Neuron (in vitro differentiated cells): ENCODE data around the gene CZIB.
"Not testable (repeated sequence)": the region's sequence is repeated elsewhere in the genome, so short reads cannot be mapped to it uniquely, and the experiment has no call there.

ENCODE experiments used
- H2AFZ ChIP-seq: one replicate; pipeline ENCODE4 v1.6.1; 2013; ENCODE audit warnings: low read depth, mild to moderate bottlenecking, inconsistent platforms, low read length, moderate library complexity
- H3K27me3 ChIP-seq: one replicate; pipeline ENCODE4 v1.6.1; 2013; ENCODE audit warnings: low read length; ENCODE audit not compliant: insufficient read depth
- H3K36me3 ChIP-seq: one replicate; pipeline ENCODE4 v1.6.1; 2013; ENCODE audit warnings: low read length; ENCODE audit not compliant: insufficient read depth
- H3K4me1 ChIP-seq: one replicate; pipeline ENCODE4 v1.6.1; 2013; ENCODE audit warnings: low read length; ENCODE audit not compliant: insufficient read depth
- H3K4me3 ChIP-seq: 2 replicates; pipeline ENCODE4 v1.5.1; 2013; ENCODE audit warnings: mild to moderate bottlenecking, low read length, moderate library complexity
- H3K9me3 ChIP-seq: one replicate; pipeline ENCODE4 v1.6.1; 2013; ENCODE audit warnings: low read length

CZIB gene

GRCh38 chr1:53195246-53196016 lies 25.0 kb downstream of the CZIB start:
- H2AFZ ChIP-seq = peak overlapping the region; percentile 94
- H3K36me3 ChIP-seq = no peaks in the 10 kb centered on the region
- peaks cover 3% of the 10 kb centered on the region for H3K27me3 ChIP-seq
- no peaks in the 10 kb centered on the region for H3K9me3 ChIP-seq
- H3K4me3 ChIP-seq = no peak overlapping the region
- H3K4me1 ChIP-seq = peaks cover 7% of the 10 kb centered on the region

DNA sequence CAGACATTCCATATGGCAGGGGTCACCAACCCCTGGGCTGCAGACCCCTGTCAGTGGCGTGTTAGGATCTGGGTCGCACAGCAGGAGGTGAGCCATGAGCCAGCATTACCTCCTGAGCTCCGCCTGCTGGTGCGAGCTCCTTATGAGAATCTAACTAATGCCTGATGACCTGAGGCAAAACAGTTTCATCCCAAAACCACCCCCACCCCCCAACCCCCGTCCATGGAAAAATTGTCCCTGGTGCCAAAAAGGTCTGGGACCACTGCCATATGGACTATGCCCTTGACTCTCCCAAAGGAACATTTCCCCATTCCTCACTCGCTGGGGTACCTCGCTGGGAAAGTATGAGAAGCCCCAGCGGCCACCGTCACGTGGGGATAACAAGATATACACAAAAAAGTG lies 30.2 kb downstream of the CZIB start:
- H3K4me3 ChIP-seq = no peak overlapping the region
- H3K27me3 ChIP-seq = peaks cover 3% of the 10 kb centered on the region
- H3K36me3 ChIP-seq = no peaks in the 10 kb centered on the region
- no peaks in the 10 kb centered on the region for H3K4me1 ChIP-seq
- H2AFZ ChIP-seq = no peak overlapping the region
- no peaks in the 10 kb centered on the region for H3K9me3 ChIP-seq

GRCh38 chr1:53189061-53189460 lies 31.4 kb downstream of the CZIB start:
- no peak overlapping the region for H2AFZ ChIP-seq
- no peak overlapping the region for H3K4me3 ChIP-seq
- H3K4me1 ChIP-seq = no peaks in the 10 kb centered on the region
- no peaks in the 10 kb centered on the region for H3K36me3 ChIP-seq
- H3K27me3 ChIP-seq = peaks cover 3% of the 10 kb centered on the region
- H3K9me3 ChIP-seq = no peaks in the 10 kb centered on the region

- Histone ChIP-seq H3K4me3 (no peak overlapping the region), H2AFZ (no peak overlapping the region), H3K4me1 (no peaks in the 10 kb centered on the region), H3K27me3 (peaks cover 3% of the 10 kb centered on the region), H3K36me3 (no peaks in the 10 kb centered on the region), H3K9me3 (no peaks in the 10 kb centered on the region)
These were observed 32.3 kb downstream of the CZIB start for GRCh38 chr1:53188099-53188498.

DNA sequence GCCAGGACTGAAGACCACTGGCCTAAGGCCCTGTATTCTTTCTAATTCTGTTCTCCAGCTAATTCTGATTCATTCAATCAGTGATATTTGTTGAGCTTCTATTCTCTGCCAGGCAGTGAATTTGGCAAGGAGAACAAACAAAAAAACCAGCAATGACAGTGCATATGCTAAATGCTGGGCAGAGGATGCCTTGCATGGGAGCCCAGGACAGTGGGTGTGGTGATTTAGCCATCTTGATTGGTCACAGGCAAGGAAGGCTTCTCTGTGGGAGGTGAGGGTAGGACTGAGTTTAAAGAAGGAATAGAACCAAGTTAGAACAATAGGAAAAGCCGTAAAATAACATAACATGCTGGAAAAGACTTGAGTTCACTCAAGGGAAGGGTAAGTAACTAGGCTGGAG lies 33.0 kb downstream of the CZIB start:
- no peaks in the 10 kb centered on the region for H3K4me1 ChIP-seq
- peaks cover 7% of the 10 kb centered on the region for H3K27me3 ChIP-seq
- H3K36me3 ChIP-seq = no peaks in the 10 kb centered on the region
- H3K4me3 ChIP-seq = no peak overlapping the region
- H2AFZ ChIP-seq = no peak overlapping the region
- no peaks in the 10 kb centered on the region for H3K9me3 ChIP-seq

GRCh38 chr1:53186533-53186932 lies 33.9 kb downstream of the CZIB start:
- Histone ChIP-seq H3K4me3 (no peak overlapping the region), H2AFZ (no peak overlapping the region), H3K4me1 (no peaks in the 10 kb centered on the region), H3K36me3 (no peaks in the 10 kb centered on the region), H3K27me3 (peaks cover 7% of the 10 kb centered on the region), H3K9me3 (no peaks in the 10 kb centered on the region)

DNA sequence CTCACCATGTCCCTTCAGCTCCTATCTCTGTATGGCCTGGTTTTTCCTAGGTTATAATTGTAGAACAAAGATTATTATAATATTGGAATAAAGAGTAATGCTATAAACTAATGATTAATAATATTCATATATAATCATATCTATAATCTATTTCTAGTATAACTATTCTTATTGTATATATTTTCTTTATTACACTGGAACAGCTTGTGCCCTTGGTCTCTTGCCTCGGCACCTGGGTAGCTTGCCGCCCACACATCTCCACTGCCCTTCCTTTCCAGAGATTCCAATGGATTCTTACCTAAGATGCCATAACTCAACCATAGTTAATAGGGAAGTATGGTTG lies 34.5 kb downstream of the CZIB start:
- not testable (repeated sequence) for H3K36me3 ChIP-seq, H3K9me3 ChIP-seq, H2AFZ ChIP-seq, H3K4me3 ChIP-seq, H3K4me1 ChIP-seq, H3K27me3 ChIP-seq

DNA sequence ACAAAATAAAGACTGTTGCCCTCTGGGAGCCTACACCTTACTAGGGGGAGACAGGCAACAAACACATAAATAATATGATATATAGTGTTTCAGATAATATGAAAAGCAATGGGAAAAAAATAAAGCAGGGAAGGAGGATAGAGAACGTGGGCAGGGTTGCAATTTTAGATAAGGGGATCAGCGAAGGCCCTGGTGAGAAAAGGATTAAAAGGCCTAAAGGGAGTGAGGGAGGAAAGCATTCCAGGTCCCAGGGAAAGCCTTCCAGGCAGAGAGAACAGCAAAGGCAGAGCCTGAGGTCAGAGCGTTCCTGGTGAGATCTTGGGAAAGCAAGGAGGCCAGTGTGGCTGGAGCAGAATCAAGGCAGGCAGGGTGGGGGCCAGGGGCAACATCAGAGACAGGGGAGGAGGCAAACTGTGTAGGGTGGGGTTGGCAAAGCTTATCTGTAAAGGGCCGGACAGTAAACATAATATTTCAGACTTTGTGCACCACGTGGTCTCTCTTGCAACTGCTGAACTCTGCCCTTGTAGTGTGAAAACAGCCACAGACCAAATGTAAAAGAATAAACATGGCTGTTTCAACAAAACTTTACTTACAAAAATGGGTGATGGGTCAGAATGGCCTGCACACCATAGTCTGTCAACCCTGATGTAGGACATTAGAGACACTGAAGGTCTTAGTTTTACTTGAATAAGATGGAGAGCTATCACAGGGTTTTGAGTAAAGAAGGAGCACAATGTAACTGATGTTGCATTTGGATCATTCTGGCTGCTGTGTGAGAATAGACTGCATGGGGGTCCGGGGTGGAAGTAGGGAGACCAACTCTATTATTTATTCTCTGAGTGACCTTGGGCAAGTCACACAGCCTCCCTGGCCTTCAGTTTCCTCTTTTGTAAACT lies 37.1 kb downstream of the CZIB start:
- H3K36me3 ChIP-seq = no peaks in the 10 kb centered on the region
- H2AFZ ChIP-seq = no peak overlapping the region
- no peak overlapping the region for H3K4me3 ChIP-seq
- no peaks in the 10 kb centered on the region for H3K9me3 ChIP-seq
- H3K27me3 ChIP-seq = peaks cover 13% of the 10 kb centered on the region
- no peaks in the 10 kb centered on the region for H3K4me1 ChIP-seq

DNA sequence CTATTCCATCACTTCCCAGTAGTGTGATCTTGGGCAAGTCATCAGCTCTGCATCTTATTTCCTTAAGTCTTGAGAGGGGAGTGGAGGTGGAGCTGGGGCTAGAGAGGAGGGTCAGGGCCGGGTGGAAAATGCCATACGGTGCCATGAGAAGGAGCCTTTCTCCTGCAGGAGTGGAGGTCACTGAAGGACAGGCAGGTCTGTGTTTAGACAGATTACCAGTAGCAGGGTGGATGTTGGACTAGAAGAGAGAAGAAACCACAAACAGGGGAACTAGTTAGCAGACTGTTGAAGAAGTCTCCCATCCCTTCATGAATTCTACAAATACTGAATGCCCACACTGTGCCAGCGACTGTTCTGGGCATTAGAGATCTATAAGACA lies 37.7 kb downstream of the CZIB start:
- Histone ChIP-seq H2AFZ (no peak overlapping the region), H3K27me3 (peaks cover 13% of the 10 kb centered on the region), H3K9me3 (no peaks in the 10 kb centered on the region), H3K4me1 (no peaks in the 10 kb centered on the region), H3K4me3 (no peak overlapping the region), H3K36me3 (no peaks in the 10 kb centered on the region)

DNA sequence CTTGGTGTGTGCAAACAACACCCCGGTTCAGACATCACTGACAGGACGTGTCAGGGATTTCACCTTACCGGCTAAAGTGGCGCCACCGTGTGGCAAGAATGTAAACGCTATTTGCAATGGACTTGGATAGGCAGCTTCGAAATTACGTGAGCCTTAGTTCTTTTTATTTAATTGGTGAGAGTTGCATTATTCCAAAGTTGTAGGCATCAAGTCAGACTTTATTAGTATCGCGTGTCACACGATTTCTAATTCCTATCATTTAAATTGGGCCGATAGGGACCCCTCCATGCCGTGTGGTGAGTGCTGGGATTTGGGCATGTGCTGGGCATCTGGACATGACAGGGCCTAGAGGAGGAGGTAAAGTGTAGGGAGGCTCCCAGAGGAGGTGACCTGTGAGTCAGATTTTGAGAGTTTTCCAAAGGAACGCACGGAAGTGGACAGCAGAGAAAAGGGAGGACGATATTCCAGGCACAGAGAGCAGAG lies 38.3 kb downstream of the CZIB start:
- H3K4me1 ChIP-seq = no peaks in the 10 kb centered on the region
- H3K36me3 ChIP-seq = no peaks in the 10 kb centered on the region
- no peak overlapping the region for H3K4me3 ChIP-seq
- no peaks in the 10 kb centered on the region for H3K9me3 ChIP-seq
- H3K27me3 ChIP-seq = peaks cover 13% of the 10 kb centered on the region
- H2AFZ ChIP-seq = no peak overlapping the region

GRCh38 chr1:53180951-53181350 lies 39.5 kb downstream of the CZIB start:
- no peaks in the 10 kb centered on the region for H3K9me3 ChIP-seq
- H3K4me3 ChIP-seq = no peak overlapping the region
- H3K36me3 ChIP-seq = no peaks in the 10 kb centered on the region
- no peaks in the 10 kb centered on the region for H3K4me1 ChIP-seq
- peaks cover 15% of the 10 kb centered on the region for H3K27me3 ChIP-seq
- no peak overlapping the region for H2AFZ ChIP-seq

DNA sequence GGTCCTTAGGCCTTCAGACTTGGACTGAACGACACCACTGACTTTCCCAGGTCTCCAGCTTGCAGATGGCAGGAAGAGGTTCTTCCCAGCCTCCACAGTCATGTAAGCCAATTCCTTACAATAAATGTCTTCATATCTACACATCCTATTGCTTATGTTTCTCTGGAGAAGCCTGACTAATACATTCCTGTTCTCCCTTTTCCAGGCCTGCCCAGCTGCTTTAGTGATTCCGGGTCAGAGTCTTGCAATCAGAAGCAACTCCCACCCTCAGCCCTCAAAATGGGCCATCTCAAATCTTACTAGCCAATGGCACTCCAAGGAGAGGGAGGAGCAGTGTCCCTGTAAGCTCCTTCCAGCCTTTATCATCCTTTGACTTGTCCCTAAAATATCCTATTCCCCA lies 40.2 kb downstream of the CZIB start:
- Histone ChIP-seq H2AFZ (no peak overlapping the region), H3K4me1 (no peaks in the 10 kb centered on the region), H3K9me3 (no peaks in the 10 kb centered on the region), H3K36me3 (no peaks in the 10 kb centered on the region), H3K27me3 (peaks cover 18% of the 10 kb centered on the region), H3K4me3 (no peak overlapping the region)

DNA sequence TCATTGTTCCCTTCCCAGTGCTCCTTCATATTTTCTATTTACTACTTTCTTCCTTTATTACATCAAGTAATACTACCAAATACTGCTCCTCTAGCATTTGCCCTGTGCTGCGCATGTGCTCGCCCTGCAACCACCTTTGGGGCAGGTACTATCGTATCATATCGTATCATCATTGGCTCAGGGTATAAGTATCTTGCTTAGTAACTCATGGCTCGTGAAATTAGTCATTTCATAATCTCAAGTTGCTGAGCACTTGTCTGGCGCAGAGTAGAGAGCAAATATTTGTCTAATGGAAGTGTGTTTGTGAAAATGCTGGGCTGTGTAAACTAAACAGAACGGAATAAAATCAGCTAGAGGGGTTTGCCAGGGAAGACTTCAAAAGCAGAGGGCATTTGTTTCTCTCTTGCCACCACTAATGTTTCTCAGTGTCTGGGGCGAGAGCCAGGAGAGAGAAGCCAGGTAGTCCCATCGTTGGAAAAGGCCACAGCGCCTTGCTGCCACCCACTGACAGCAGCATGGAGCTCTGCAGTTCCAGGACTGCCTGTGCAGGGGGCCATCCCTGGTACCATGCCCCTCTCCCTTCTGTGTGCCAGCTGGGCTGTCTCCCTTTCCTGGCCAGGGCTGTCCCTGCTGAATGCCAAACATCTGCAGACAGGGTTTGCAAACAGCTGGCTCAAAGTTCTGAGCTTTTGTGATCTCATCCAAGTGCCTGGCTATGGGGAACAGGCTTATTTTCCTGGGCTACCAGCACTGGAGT lies 43.8 kb downstream of the CZIB start:
- Histone ChIP-seq H3K4me3 (no peak overlapping the region), H2AFZ (no peak overlapping the region), H3K4me1 (no peaks in the 10 kb centered on the region), H3K36me3 (no peaks in the 10 kb centered on the region), H3K9me3 (no peaks in the 10 kb centered on the region), H3K27me3 (peaks cover 15% of the 10 kb centered on the region)
